K562 (cell line): ENCODE measurements around the gene KLK10. TPM values are rescaled to one million over a fixed set of nuclear protein-coding genes. Genes with fewer than 3 reads are reported as not detected.
A peak's percentile ranks its signal among the peaks of the same experiment; 100 is the strongest.

Experiments
- CAMTA2 ChIP-seq: fragments of 250-450 bp; sonication (Bioruptor Pico); conservative IDR thresholded peaks from 2 replicates; pipeline ENCODE4 v1.5.1; 2022
- CBFA2T2 ChIP-seq: fragments of 450-650 bp; conservative IDR thresholded peaks from 2 replicates; pipeline ENCODE4 v1.6.1; 2017; ENCODE audit warnings: mild to moderate bottlenecking
- CC2D1A ChIP-seq: fragments of 450-650 bp; IDR thresholded peaks from 2 replicates; pipeline ENCODE4 v1.6.1; 2017; ENCODE audit warnings: mild to moderate bottlenecking
- EGR1 ChIP-seq: fragments of 450-650 bp; conservative IDR thresholded peaks from 2 replicates; pipeline ENCODE4 v1.6.1; 2017; ENCODE audit warnings: mild to moderate bottlenecking
- EP300 ChIP-seq: IDR thresholded peaks from 2 replicates; pipeline ENCODE4 v1.6.1; 2012; ENCODE audit warnings: low read length, improper control_type of control experiment
- HSF4 ChIP-seq: fragments of 250-450 bp; sonication (Bioruptor Pico); IDR thresholded peaks from 2 replicates; pipeline ENCODE4 v2.1.2; 2022; ENCODE audit warnings: mild to moderate bottlenecking, moderate library complexity, borderline replicate concordance
- KLF6 ChIP-seq: fragments of 250-450 bp; sonication (Bioruptor Pico); IDR thresholded peaks from 2 replicates; pipeline ENCODE4 v1.4.0; 2020; ENCODE audit warnings: mild to moderate bottlenecking, moderate library complexity, borderline replicate concordance
- L3MBTL2 ChIP-seq: fragments of 450-650 bp; IDR thresholded peaks from 2 replicates; pipeline ENCODE4 v1.6.1; 2016; ENCODE audit warnings: mild to moderate bottlenecking, moderate library complexity
- MGA ChIP-seq: fragments of 450-650 bp; IDR thresholded peaks from 2 replicates; pipeline ENCODE4 v1.6.1; 2016; ENCODE audit warnings: mild to moderate bottlenecking, moderate library complexity
- NONO ChIP-seq, 2 experiments: fragments of 200-400 bp in 1 of 2; fragments of 450-650 bp in 1 of 2; formaldehyde crosslinking in 1 of 2; IDR thresholded peaks; 2 replicates each; pipeline ENCODE4 v1.6.1; 2017; ENCODE audit warnings: low read depth in 2 of 2, mild to moderate bottlenecking in 2 of 2, moderate library complexity in 2 of 2, low read length in 1 of 2
- RAD51 ChIP-seq: fragments of 450-650 bp; IDR thresholded peaks from 2 replicates; pipeline ENCODE4 v1.7.1; 2016; ENCODE audit warnings: low read depth, mild to moderate bottlenecking, borderline replicate concordance
- TARDBP ChIP-seq: fragments of 450-650 bp; IDR thresholded peaks from 2 replicates; pipeline ENCODE4 v1.6.1; 2016
- TOE1 ChIP-seq, 2 experiments: fragments of 450-650 bp in 1 of 2; sonication (generic) in 1 of 2; formaldehyde crosslinking in 1 of 2; IDR thresholded peaks; 2 replicates each; pipeline versions ENCODE4 v1.7.1 to v1.8.0; 2016 to 2022; ENCODE audit warnings: borderline replicate concordance in 2 of 2, mild to moderate bottlenecking in 2 of 2, antibody characterized with exemption in 1 of 2, inconsistent platforms in 1 of 2, low read depth in 1 of 2, missing genetic modification reagents in 1 of 2, moderate library complexity in 1 of 2
- ZNF280B ChIP-seq: fragments of 250-450 bp; sonication (Bioruptor Pico); IDR thresholded peaks from 2 replicates; pipeline ENCODE4 v1.5.1; 2021; ENCODE audit warnings: mild to moderate bottlenecking
- polyA plus RNA-seq, 8 experiments: library from polyadenylated mRNA; depleted of rRNA in 4 of 8; stranded (reverse) in 5 of 8; unstranded in 3 of 8; fragments of >200 nt; fragmentation: Nextera tagmentation in 2 of 8; fragmentation: Illumina TruSeq in 1 of 8; extraction: Ambion mirVana in 2 of 8; extraction: Trizol in 1 of 8; gene quantifications; 2 replicates each; pipeline versions ENCODE4 v1.2.1 to v1.2.3, GENCODE V29; 2011 to 2014; ENCODE audit warnings: inconsistent platforms in 1 of 8, missing spikeins in 1 of 8
- total RNA-seq, 7 experiments: library from RNA; depleted of rRNA in 6 of 7; stranded (reverse); fragments of >200 nt in 6 of 7; fragmentation: Illumina TruSeq in 2 of 7; extraction: Trizol in 2 of 7; gene quantifications; 2 replicates each; pipeline versions ENCODE4 v1.2.1 to v1.2.3, GENCODE V29; 2011 to 2021; ENCODE audit warnings: low replicate concordance in 1 of 7

KLK10 gene
- total and polyA plus RNA-seq, 9 of the 15 experiments (the other 6 are each of a cell fraction or from before 2014, with no cell fraction given): 0.11 TPM; not detected in 8

GRCh38 chr19:50994129-50994528 is 25.4 kb downstream of the KLK10 start (continued):
- TF ChIP-seq MGA: peak; percentile 46
- no peak for TF ChIP-seq TARDBP
- no peak for TF ChIP-seq HSF4
- no peak for TF ChIP-seq CAMTA2 (CRISPR knock-in tag)
- TF ChIP-seq TOE1 (IDR thresholded peaks at IDR 0.05; ENCODE audit: borderline replicate concordance): peak; percentile 93
- no peak for TF ChIP-seq TOE1 (CRISPR knock-in tag; IDR thresholded peaks at IDR 0.05; ENCODE audit: borderline replicate concordance, low read depth)
- TF ChIP-seq NONO (IDR thresholded peaks at IDR 0.05; ENCODE audit: low read depth in 2 of 2, low read length in 1 of 2): no peak
- TF ChIP-seq ZNF280B (CRISPR knock-in tag): no peak
- TF ChIP-seq CC2D1A: 0 out of 2 replicates have a peak, but pooled peaks have one; percentile 42
- peak; percentile 78; the same call in 1 of the 2 replicates for TF ChIP-seq L3MBTL2
- TF ChIP-seq KLF6 (CRISPR knock-in tag): no peak
- peak; percentile 96 for TF ChIP-seq RAD51
- no peak for TF ChIP-seq EP300
- TF ChIP-seq CBFA2T2: peak; percentile 81
- TF ChIP-seq EGR1: peak; percentile 56
